WTC11 (cell line): ENCODE measurements around the gene FAM13A.

ENCODE experiments used
- ATF3 ChIP-seq: sonication (generic); formaldehyde crosslinking; conservative IDR thresholded peaks from 2 replicates; pipeline ENCODE4 v1.8.1; 2022; ENCODE audit warnings: mild to moderate bottlenecking, missing genetic modification reagents
- HMGXB4 ChIP-seq: sonication (generic); formaldehyde crosslinking; IDR thresholded peaks from 2 replicates; pipeline ENCODE4 v1.8.1; 2023; ENCODE audit warnings: mild to moderate bottlenecking, moderate library complexity, missing genetic modification reagents
- NFATC4 ChIP-seq: fragments of 250-450 bp; sonication (Bioruptor Pico); IDR thresholded peaks from 2 replicates; pipeline ENCODE4 v1.9.0; 2021; ENCODE audit warnings: mild to moderate bottlenecking
- NFYB ChIP-seq: sonication (generic); formaldehyde crosslinking; conservative IDR thresholded peaks from 2 replicates; pipeline ENCODE4 v1.8.0; 2022; ENCODE audit warnings: low read depth, missing genetic modification reagents
- NR2C2 ChIP-seq: sonication (generic); formaldehyde crosslinking; IDR thresholded peaks from 2 replicates; pipeline ENCODE4 v1.8.0; 2022; ENCODE audit warnings: mild to moderate bottlenecking, missing genetic modification reagents
- OVOL2 ChIP-seq: fragments of 250-450 bp; sonication (Bioruptor Pico); IDR thresholded peaks from 2 replicates; pipeline ENCODE4 v1.9.0; 2021; ENCODE audit warnings: mild to moderate bottlenecking, borderline replicate concordance
- TEAD4 ChIP-seq: sonication (generic); formaldehyde crosslinking; IDR thresholded peaks from 2 replicates; pipeline ENCODE4 v1.8.0; 2022; ENCODE audit warnings: mild to moderate bottlenecking, missing genetic modification reagents
- ZNF281 ChIP-seq: sonication (generic); formaldehyde crosslinking; IDR thresholded peaks from 2 replicates; pipeline ENCODE4 v1.8.0; 2023; ENCODE audit warnings: mild to moderate bottlenecking, missing genetic modification reagents
- TF ChIP-seq, protein P1 (sequence below): sonication (generic); formaldehyde crosslinking; IDR thresholded peaks from 2 replicates; pipeline ENCODE4 v1.8.1; 2022; ENCODE audit warnings: mild to moderate bottlenecking, moderate library complexity, missing genetic modification reagents
- TF ChIP-seq, protein P2 (sequence below): fragments of 200-600 bp; IDR thresholded peaks from 2 replicates; pipeline ENCODE4 v1.8.0; 2022; ENCODE audit warnings: antibody characterized with exemption
- TF ChIP-seq, protein P3 (sequence below): sonication (generic); formaldehyde crosslinking; IDR thresholded peaks from 2 replicates; pipeline ENCODE4 v1.8.0; 2022; ENCODE audit warnings: mild to moderate bottlenecking, missing genetic modification reagents
- TF ChIP-seq, protein P4 (sequence below): sonication (generic); formaldehyde crosslinking; IDR thresholded peaks from 2 replicates; pipeline ENCODE4 v1.8.1; 2022; ENCODE audit warnings: low read depth, mild to moderate bottlenecking, moderate library complexity, missing genetic modification reagents, borderline replicate concordance

GRCh38 chr4:88759895-88760290, 297.1 kb downstream of the FAM13A start:
- TF ChIP-seq, protein P1, sequence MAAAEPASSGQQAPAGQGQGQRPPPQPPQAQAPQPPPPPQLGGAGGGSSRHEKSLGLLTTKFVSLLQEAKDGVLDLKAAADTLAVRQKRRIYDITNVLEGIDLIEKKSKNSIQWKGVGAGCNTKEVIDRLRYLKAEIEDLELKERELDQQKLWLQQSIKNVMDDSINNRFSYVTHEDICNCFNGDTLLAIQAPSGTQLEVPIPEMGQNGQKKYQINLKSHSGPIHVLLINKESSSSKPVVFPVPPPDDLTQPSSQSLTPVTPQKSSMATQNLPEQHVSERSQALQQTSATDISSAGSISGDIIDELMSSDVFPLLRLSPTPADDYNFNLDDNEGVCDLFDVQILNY (CRISPR knock-in tag) = no peak
- TF ChIP-seq OVOL2 (CRISPR knock-in tag) = no peak
- no peak for TF ChIP-seq TEAD4
- no peak for TF ChIP-seq ATF3 (CRISPR knock-in tag)
- TF ChIP-seq ZNF281 = no peak
- TF ChIP-seq NFYB (CRISPR knock-in tag) = no peak
- TF ChIP-seq, protein P2, sequence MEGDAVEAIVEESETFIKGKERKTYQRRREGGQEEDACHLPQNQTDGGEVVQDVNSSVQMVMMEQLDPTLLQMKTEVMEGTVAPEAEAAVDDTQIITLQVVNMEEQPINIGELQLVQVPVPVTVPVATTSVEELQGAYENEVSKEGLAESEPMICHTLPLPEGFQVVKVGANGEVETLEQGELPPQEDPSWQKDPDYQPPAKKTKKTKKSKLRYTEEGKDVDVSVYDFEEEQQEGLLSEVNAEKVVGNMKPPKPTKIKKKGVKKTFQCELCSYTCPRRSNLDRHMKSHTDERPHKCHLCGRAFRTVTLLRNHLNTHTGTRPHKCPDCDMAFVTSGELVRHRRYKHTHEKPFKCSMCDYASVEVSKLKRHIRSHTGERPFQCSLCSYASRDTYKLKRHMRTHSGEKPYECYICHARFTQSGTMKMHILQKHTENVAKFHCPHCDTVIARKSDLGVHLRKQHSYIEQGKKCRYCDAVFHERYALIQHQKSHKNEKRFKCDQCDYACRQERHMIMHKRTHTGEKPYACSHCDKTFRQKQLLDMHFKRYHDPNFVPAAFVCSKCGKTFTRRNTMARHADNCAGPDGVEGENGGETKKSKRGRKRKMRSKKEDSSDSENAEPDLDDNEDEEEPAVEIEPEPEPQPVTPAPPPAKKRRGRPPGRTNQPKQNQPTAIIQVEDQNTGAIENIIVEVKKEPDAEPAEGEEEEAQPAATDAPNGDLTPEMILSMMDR = no peak
- TF ChIP-seq, protein P3, sequence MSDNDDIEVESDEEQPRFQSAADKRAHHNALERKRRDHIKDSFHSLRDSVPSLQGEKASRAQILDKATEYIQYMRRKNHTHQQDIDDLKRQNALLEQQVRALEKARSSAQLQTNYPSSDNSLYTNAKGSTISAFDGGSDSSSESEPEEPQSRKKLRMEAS (CRISPR knock-in tag) = no peak
- TF ChIP-seq HMGXB4 = no peak
- TF ChIP-seq, protein P4, sequence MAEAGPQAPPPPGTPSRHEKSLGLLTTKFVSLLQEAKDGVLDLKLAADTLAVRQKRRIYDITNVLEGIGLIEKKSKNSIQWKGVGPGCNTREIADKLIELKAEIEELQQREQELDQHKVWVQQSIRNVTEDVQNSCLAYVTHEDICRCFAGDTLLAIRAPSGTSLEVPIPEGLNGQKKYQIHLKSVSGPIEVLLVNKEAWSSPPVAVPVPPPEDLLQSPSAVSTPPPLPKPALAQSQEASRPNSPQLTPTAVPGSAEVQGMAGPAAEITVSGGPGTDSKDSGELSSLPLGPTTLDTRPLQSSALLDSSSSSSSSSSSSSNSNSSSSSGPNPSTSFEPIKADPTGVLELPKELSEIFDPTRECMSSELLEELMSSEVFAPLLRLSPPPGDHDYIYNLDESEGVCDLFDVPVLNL (CRISPR knock-in tag) = no peak
- TF ChIP-seq NFATC4 (CRISPR knock-in tag) = no peak
- TF ChIP-seq NR2C2 (CRISPR knock-in tag) = no peak
